22Rv1 (cell line): Measurements from ENCODE around the gene CRY1.

Experiments
- ZFX ChIP-seq: fragments of 450-650 bp; IDR thresholded peaks from 2 replicates; pipeline ENCODE4 v1.6.1; 2017; ENCODE audit warnings: antibody characterized with exemption, borderline replicate concordance
- TF ChIP-seq, protein P1 (sequence below): fragments of 450-650 bp; IDR thresholded peaks from 2 replicates; pipeline ENCODE4 v1.5.1; 2017; ENCODE audit warnings: mild to moderate bottlenecking

DNA sequence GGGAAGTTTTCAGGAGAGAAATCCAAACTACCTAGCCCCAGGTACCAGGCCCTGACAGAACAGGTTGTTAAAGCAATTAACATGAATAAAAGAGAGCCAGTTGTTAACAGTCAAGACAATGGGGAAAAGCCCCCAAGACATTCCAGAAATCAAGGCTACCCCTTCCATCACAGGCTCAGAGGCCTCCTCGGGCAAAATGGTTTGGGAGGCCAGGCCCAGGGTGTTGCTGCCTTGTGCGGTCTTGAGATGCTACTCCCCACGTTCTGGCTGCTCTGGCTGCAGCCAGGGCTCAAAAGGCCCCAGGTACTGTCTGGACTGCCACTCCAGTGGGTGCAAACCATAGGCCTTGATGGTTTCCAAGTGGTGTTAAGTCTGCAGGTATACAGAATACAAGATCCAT, 7.0 kb downstream of the CRY1 start:
- TF ChIP-seq, protein P1, sequence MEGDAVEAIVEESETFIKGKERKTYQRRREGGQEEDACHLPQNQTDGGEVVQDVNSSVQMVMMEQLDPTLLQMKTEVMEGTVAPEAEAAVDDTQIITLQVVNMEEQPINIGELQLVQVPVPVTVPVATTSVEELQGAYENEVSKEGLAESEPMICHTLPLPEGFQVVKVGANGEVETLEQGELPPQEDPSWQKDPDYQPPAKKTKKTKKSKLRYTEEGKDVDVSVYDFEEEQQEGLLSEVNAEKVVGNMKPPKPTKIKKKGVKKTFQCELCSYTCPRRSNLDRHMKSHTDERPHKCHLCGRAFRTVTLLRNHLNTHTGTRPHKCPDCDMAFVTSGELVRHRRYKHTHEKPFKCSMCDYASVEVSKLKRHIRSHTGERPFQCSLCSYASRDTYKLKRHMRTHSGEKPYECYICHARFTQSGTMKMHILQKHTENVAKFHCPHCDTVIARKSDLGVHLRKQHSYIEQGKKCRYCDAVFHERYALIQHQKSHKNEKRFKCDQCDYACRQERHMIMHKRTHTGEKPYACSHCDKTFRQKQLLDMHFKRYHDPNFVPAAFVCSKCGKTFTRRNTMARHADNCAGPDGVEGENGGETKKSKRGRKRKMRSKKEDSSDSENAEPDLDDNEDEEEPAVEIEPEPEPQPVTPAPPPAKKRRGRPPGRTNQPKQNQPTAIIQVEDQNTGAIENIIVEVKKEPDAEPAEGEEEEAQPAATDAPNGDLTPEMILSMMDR: no peak
- TF ChIP-seq ZFX: no peak
